Measurements from ENCODE around the gene COL15A1.

Gene COL15A1

DNA sequence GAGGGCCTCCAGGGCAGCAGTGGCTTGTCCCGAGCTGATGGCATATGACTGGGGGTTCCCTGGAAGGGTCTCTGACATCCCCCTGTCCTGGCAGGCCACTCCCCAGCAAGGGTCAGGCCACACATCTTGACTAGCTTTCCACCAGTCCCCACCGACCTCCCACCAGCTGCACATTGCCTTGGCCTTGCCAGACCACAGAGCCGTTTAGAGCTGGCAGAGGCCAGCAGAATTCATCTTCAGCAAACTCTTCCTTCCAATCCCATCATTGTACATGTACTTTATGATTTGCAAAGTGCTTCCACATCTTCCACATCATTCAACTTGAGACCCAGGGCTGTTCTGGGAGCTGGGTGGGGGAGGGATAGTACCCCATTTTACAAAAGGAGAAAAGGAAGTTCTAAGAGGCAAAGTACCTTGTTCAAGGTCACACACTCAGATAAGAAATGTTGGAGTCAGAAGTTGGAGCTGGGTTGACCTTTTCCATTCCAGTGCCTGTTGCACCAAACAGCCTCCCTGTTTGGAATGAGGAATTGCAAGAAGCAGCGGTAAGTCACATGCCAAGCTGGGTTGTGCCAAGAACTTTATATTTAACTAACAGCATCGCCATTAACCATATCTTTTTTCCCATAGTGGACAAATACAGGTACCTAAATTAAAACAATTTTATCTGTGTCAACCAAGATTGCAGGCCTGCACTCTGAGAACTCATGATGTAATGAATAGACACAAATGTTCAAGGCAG lies 25.8 kb upstream of the COL15A1 start:
- no peak for DNase-seq

DNA sequence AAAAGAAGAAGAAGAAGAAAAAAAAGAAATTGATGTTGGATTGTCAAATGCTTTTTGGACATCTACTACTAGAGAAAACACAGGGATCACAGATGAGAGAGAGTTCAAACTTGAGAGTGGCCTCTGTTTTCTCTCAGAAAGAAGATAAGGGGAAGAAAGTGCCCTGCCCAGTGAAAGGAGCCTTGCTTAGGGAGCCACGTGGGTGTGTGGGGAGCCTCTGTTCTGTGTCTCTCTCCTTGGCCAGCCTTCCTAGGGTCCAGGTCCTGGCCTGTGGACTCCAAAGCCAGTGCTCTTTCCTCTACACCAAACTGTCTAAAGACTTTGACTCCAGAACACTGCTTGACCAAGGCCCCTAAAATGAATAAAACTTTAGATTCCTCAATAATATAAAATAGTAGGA lies 22.0 kb upstream of the COL15A1 start:
- no peak for DNase-seq

DNA sequence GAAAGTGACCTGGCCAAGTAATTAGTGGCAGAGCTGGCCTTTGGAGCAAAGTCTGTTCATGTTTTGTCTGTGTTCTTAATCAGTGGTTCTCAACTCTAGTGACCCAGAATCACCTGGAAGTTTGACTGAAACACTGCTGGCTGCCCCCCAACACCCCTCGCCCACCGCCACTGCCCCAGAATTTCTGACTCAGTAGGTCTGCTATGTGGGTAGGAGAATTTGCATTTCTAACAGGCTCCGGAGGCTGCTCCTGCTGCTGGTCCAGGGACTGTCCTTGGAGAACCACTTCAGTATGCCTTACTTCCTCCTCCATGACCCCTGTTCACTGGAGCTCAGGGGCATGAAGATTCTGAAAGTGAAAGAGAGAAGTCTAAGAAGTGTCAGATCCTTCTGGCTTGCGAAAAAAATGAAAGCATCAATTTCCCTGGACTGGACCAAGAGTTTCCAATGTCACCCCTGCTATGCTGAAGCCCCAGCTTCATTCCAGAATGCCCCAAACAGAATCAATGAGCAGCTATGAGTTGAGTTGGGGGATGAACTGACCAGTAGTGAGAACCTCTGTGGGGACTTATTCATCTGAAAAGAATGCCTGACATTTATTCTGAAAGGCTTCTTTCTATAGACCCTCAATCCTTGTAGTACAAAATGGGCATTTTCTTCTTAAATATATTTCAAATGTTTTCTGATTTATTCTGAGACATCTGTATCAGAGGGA lies 20.8 kb upstream of the COL15A1 start:
- DNase-seq: no peak

DNA sequence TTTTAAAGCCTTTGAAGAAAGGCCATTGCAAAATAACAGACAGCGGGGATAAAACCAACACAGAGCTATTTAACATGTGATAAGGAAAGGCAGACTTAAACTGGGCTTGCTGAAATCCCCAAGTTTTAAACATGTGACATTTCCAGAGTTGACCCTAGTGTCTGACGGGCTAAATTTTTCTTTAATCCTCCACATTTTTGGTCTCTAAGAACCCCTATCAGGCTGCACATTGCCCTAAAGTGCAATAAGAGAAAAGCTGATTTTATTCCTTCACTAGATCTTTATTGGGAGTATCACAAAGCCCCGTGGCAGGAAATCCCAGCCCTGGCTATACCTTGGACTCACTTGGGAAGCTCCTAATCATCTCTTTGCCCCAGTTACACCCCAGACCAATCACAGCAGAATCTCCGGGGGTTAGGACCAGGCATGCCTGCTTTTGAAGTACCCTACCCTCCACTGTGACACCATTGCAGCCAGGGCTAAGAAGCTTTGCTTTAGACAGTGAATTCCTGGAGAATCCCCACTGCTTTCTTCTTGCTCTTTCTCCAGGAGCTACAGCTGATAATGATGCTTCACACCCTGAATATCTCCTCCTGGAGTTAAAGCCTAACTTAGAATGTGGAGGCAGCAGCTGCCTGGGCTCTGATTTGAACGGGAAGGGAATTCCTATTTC lies 20.1 kb upstream of the COL15A1 start:
- DNase-seq: no peak

DNA sequence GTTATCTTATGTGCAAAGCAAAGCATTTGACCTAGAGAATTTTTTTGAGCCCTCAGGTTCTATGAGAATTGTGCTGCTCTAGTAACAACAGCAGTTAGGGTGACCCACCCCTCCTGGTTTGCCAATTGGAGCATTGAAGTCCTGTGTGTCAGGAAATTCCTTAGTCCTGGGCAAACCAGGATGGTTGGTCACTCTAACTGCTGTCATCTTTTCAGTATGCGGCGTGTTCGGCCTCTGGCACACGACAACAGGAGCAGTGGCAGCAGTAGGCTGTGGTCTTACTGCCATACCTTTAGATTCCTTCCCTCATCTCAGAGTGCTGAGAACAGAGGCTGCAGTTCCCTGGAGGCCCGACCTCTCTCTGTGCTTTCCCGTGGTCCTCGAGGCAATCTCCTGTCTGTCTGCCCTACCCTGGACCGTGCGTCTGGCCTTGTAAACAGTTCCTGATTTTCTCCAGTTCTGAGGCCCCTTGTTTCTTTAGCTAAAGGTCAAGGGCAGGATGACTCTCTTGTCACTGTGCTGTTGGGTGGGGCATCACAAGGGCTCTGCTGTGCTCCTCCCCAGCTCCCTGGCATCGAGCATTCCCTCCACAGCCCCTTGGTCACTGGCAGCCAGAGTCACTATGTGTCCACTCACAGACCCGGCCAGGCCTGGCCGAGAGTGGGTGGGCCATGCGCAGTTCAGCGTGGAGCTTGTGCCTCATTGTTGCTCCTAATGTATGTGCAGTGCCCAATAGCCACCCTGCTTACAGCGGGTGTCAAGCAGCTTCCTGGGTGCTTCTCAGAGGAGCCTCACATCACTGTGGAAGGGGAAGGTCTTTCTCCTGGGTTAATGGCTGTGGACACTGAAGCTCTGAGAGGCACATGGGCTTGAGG lies 18.5 kb upstream of the COL15A1 start:
- no peak for DNase-seq

DNA sequence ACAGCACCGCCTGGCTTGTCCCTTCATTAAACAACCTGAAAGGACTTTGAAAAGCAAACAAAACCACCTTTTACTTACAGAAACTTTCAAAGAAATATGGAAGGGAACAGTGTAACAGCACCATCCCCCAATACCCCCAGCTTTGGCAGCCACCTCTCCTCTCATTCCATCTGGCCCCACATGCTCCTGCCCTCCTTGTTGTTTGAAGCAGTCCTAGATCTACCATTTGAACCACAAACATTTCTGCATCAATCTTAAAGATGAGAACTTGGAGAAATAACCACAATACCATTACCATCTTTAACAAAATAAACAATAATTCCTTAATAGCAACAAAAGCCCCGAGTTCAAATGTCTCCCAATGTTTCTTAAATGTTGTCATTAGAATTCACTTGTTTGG lies 17.8 kb upstream of the COL15A1 start:
- DNase-seq: no peak

DNA sequence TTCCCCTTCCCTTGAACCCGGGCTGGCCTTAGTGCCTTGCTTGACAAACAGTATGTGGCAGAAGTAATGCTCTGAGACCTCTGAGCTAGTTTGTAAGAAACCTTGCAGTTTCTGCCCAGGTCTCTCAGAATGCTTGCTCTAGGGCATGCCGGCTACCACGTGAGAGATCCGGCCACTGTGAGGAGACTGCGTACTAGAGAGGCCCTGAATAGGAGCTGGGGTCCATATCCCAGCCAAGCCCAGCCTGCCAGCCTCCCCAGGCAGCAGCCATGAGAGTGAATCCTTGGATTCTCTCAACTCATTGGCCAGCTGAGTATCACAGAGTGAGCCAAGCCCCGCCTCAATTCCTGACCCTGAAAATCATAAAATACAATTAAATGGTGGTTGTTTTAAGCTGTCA lies 16.0 kb upstream of the COL15A1 start:
- DNase-seq: no peak

DNA sequence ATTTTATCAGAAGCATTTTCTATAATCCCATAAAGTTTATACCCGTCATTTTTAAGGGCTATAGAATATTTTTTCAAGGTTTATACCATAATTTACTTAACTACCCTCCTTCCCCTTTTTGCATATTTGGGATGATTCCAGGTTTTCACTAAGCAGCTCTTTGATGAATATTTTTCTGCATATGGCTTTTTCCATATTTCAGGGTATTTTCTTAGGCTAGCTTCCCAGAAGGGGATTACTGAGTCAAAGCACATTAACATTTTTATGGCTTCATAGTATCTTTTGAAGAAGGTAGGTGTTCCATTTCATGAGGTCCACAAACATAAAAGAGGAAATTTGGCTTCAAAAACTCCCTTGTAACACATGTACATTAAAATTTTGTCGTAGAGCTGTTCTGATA lies 14.6 kb upstream of the COL15A1 start:
- DNase-seq: no peak

DNA sequence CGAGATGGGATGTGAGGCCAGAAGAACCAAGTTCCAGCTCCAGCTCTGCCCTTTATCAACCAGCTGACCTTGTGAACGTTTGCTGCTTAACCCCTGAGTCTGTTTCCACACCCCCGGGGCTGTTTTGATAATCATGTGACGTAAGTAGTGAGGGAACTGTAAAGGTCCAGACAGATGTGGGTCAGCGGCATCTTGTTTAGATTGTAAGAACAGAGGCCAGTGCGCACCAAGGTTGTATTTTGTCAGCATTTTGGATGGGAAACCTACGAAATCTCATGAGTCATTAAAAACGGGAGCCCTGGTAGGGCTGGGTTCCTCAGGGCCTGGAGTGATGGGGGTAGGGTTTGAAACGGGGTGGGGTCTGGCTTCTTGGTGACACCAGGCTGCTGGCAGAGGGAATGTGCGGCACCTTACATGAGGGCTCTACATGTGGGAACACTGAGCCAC lies 13.8 kb upstream of the COL15A1 start:
- DNase-seq: no peak

DNA sequence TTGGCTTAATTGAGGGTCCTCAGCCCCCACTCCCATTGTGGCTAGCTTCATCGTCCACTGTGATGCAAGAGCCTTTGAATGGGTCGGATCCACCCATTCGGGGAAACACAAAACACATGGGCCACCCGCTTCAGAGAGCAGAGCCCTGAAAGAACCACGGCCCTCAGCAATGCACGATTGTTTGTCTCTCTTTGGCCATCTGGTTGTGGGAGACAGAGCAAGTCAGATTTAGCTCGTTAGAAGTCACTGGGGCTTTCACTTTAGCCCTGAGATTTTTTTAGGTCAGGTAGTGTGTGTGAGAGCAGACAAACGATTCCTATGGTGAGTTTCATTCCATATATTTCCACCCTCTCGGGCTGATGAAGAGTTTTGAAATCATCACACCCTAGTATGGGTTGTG lies 12.9 kb upstream of the COL15A1 start:
- no peak for DNase-seq

DNA sequence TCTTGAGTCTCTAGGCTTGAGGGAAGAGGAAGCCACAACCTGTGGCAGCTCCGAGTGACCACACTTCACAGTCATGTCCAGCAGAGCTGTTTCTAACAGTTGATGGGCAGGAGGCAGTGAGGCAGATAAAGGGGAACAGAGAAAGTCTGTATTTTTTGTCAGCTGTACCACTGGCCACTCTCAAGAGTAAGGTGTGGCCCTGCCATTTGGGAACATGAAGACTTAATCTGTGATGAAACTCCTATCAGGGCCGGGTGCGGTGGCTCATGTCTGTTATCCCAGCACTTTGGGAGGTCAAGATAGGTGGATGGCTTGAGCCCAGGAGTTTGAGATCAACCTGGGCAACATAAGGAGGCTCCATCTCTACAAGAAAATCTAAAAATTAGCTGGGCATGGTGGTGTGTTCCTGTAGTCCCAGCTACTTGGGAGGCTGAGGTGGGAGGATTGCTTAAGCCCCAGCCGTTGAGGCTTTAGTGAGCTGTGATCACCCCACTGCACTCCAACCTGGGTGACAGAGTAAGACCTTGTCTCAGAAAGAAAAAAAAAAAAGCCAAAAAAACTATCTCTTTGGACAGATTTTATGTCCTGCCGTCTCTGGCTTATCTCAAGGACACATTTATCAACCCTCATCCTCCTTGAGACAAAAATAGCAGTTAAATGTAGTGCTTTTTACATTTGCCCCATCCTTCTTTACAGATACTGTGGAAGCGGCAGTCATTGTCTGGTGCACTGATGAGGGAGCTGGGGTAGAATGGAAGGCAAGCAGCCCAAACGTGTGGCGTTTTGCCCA lies 11.9 kb upstream of the COL15A1 start:
- no peak for DNase-seq

DNA sequence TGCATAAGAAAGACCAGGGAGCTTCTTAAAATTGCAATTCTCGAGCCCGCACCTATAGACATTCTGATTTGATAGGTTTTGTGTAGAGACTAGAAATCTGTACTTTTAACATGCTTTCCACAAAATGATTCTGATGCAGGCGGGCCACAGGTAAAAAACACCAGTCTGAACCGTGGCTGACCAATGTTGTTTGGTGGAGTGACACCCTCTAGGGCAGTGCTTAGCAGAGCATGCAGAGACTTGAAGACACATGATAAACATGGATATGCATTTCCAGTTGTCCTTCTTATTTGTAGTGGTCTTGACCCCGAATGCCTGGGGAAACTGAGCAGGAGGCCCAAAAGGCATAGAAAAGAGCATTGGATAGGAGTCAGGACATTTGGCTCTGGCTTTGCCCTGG lies 10.5 kb upstream of the COL15A1 start:
- no peak for DNase-seq

DNA sequence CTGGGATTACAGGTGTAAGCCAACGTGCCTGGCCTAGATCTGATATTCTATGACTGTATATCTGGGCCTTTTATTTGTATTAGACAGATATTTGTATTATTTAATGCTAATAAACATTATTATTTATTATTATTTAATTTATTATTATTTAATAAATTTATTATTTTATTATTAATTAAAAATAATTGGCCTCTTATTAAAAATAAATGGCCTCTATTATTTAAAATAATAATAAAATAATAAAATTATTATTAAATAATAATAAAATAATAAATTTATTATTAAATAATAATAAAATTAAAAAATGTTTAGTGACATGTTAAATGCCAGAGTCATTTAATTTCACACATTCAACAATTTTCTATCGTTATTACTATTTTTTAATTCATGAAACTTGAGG lies 9.8 kb upstream of the COL15A1 start:
- DNase-seq: no peak

DNA sequence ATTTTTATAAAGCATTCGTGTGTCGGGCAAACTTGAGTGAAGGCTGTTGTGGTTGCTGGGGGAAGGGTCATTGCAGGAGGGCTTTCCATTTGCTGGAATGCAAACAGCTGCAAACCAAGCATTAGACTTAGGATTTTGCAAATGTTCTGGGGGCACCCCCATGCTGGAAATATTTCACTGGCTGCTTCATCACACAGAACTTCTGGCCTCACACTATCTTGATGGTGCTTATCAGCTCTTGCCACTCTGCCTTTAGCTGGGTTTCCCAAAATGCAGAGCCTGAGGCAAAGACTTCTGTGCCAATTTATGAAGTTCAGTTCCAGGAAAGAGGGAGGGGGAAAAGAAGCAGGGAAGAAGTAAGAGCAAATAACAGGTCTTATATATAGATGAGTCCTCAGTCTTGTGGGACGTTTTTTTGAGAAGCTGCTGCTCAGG lies 8.6 kb upstream of the COL15A1 start:
- no peak for DNase-seq

DNA sequence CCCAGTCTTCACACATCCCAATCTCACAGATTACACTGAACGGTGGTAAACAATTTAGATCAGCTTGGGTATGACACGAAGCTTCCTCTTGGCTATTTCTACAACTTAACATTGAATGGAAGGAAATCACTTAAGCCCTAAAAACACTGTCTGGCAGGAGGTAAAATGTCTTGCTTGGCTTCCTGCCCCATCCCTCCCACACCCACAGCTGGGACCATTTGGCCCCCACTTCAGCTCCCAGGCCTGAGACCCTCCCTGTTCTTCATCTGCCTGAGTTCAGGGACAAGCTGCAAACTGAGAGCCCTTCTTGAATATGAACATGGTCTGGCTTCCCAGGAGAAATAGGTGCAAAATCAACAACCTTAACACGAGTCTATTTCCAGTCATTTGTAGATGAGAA lies 3.4 kb upstream of the COL15A1 start:
- no peak for DNase-seq

DNA sequence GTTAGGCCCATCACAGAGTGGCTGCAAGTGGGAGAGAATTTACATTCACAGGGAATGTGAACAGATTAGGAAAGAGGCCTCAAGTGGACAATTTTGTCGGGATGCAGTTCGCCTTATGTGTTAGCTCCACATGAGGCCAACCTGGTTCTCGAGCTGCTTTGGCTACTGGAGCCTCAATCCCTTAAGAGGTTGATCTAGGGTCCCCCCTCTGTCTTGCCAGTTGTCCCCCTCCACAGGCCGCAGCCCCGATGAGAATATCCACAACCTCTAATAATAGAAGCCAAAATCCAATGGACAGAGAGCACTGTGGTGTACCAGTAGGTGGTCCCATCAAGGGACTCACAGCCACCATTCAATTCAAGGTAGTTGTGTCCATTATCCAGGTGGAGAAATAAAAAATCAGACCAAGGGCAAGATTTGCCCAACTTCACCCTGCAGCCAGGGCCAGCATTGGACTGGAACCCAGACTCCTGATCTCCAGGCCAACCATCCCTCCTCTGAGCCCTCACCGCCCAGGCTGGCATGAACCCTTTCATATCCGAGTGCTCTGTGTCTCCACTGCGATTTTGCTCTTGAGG lies 1.7 kb upstream of the COL15A1 start:
- no peak for DNase-seq

DNA sequence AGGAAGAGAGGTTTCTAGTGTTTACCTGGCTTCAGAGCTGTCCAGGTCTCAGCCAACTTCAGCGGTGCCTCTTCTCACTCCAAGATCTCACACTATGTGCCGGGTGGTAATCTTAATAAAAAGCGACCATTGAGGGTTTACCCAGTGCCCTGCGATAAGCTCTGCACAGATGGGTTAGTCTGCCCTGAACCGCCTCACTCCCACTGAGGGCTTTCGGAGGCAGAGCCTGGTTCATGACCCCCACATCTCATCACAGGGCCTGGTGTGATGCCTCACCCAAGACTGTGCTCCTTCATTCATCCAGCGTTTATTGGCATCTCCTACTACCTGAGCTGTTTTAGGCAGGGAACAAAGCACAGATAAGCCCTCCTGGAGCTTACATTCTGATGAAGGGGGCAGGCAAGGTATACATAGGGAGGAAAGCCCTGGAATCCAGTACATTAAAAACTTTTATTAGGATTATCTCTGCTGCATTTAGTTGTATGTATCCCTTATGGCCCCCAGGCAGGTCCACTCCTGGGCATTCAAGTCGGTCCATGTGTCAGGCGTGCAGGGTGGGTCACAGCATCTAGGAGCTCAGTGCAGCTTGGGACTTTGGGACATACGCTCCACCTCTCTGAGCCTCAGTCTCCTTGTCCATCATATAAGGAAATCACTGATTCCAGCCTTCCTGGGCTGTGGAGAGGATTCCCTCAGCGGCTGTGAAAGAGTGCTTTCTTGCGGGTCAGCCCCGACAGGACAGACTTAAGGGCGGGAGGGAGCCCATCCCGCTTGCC lies 613 bp upstream of the COL15A1 start:
- DNase-seq: no peak

DNA sequence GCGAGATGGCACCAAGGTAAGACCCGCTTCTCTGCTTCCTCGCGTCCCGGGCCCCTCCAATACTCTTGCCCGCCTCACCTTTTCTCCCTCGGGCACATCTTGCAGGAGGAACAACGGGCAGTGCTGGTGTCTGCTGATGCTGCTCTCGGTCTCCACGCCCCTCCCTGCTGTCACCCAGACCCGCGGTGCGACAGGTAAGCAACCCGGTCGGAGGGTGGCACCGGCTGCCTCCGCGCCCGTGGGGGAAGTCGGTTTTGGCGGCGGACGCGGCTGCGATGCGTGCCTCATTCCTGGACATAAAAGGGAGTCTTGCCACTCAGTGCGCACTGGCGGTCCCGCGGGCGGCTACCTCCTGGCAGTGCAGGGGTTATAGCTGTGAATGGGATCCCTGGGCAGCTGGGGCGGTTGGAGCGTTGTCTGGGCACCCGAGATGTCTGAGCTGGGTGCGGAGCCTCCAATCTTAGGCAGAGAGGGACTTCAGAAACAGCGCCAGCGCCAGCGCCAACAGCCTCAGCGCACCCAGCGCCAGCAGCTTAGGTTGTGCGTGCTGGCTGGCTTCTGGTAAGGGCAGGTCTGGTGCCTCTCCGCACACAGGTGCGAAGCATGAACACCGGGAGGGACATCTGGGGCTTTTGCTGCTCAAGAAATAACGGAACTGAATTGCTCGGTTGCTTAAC lies 488 bp downstream of the COL15A1 start:
- no peak for DNase-seq

DNA sequence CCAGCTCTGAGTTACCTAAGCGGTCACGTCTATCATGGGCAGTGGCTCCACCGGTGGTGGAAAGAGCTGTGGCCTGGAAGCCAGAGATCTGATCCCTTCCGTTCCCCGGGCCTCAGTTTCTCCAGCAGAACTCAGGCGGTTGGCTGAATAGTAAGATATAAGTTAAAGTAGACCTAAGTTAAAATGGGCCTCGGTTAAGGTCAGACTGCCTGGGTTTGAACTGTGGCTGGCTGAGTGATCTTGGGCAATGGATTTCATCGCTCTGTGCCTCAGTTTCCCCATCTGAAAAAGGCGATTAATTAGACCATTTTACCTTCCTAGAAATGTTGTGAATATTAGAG lies 997 bp downstream of the COL15A1 start:
- DNase-seq: no peak

DNA sequence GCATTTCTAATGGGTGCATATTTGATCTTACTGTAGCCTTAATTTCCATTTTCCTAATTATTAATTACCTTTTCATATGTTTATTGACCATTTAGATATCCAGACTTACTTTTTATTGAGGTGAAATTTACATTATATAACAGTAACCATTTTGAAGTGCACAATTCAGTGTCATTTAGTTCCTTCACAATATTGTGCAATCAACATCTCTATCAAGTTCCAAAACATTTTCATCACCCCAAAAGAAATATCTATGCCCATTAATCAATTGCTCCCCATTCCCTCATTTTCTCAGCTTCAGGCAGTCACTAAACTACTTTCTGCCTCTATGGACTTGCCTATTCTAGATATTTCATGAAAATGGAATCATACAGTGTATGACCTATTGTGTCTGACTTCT lies 5.9 kb downstream of the COL15A1 start:
- DNase-seq: no peak

DNA sequence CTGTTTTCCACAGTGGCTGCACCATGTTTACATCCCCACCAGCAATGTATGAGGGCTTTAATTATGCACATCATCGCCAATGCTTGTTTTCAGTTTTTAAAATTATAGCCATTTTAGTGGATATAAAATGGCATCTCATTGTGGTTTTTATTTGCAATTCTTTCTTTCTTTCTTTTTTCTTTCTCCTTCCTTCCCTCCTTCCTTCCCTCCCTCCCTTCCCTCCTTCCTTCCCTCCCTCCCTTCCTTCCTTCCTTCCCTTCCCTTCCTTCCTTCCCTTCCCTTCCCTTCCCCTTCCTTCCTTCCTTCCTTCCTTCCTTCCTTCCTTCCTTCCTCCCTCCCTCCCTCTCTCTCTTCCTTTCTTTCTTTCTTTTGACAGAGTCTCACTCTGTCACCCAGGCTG lies 6.6 kb downstream of the COL15A1 start:
- no peak for DNase-seq

Measured in Kasumi-1 (cell line).